H1 (cell line): ENCODE data around the gene SLC6A6. TPM values are rescaled to one million over a fixed set of nuclear protein-coding genes. Genes with fewer than 3 reads are reported as not detected.

ENCODE experiments used
- polyA plus RNA-seq, 7 experiments: library from polyadenylated mRNA; depleted of rRNA in 3 of 7; stranded (reverse) in 5 of 7; unstranded in 2 of 7; fragments of >200 nt in 5 of 7; fragments of 200-250 nt in 2 of 7; gene quantifications; 1 replicate in 5 of 7; 2 replicates in 1 of 7; 4 replicates in 1 of 7; pipeline versions ENCODE4 v1.2.1 to v1.2.3, GENCODE V29; 2011 to 2013; ENCODE audit warnings: missing spikeins in 2 of 7, mixed read lengths in 2 of 7
- total RNA-seq: library from RNA; stranded (reverse); fragmentation: NEBNext Ultra II Directional; extraction: Animal tissue kit (Norgen Biotek cat#: 25700); gene quantifications from 2 replicates; pipeline ENCODE4 v1.2.1, GENCODE V29; 2021
- TF ChIP-seq, protein P1 (sequence below): fragments of 300-600 bp; sonication (generic); IDR thresholded peaks from 2 replicates; pipeline ENCODE4 v1.7.1; 2012; ENCODE audit warnings: low read length, moderate library complexity, mild to moderate bottlenecking, inconsistent platforms; ENCODE audit not compliant: insufficient replicate concordance

Gene SLC6A6
- total and polyA plus RNA-seq, 2 of the 8 experiments (the other 6 are each of a cell fraction or from before 2014, with no cell fraction given) = 66.2 to 144 TPM

DNA sequence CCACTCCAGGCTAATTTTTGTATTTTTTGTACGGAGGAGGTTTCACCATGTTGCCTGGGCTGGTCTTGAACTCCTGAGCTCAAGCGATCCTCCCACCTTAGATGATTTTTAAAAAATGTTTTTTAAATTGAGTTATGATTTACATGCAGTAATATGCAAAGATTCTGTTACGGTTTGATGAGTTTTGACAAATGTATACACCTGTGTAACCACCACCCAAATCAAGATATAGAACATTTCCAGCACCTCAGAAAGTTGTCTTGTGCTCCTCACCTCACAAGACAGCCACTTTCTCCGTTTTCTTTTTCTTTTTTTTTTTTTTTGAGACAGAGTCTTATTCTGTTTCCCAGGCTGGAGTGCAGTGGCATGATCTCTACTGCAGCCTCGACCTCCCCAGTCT, 4.8 kb downstream of the SLC6A6 start (continued):
- TF ChIP-seq, protein P1, sequence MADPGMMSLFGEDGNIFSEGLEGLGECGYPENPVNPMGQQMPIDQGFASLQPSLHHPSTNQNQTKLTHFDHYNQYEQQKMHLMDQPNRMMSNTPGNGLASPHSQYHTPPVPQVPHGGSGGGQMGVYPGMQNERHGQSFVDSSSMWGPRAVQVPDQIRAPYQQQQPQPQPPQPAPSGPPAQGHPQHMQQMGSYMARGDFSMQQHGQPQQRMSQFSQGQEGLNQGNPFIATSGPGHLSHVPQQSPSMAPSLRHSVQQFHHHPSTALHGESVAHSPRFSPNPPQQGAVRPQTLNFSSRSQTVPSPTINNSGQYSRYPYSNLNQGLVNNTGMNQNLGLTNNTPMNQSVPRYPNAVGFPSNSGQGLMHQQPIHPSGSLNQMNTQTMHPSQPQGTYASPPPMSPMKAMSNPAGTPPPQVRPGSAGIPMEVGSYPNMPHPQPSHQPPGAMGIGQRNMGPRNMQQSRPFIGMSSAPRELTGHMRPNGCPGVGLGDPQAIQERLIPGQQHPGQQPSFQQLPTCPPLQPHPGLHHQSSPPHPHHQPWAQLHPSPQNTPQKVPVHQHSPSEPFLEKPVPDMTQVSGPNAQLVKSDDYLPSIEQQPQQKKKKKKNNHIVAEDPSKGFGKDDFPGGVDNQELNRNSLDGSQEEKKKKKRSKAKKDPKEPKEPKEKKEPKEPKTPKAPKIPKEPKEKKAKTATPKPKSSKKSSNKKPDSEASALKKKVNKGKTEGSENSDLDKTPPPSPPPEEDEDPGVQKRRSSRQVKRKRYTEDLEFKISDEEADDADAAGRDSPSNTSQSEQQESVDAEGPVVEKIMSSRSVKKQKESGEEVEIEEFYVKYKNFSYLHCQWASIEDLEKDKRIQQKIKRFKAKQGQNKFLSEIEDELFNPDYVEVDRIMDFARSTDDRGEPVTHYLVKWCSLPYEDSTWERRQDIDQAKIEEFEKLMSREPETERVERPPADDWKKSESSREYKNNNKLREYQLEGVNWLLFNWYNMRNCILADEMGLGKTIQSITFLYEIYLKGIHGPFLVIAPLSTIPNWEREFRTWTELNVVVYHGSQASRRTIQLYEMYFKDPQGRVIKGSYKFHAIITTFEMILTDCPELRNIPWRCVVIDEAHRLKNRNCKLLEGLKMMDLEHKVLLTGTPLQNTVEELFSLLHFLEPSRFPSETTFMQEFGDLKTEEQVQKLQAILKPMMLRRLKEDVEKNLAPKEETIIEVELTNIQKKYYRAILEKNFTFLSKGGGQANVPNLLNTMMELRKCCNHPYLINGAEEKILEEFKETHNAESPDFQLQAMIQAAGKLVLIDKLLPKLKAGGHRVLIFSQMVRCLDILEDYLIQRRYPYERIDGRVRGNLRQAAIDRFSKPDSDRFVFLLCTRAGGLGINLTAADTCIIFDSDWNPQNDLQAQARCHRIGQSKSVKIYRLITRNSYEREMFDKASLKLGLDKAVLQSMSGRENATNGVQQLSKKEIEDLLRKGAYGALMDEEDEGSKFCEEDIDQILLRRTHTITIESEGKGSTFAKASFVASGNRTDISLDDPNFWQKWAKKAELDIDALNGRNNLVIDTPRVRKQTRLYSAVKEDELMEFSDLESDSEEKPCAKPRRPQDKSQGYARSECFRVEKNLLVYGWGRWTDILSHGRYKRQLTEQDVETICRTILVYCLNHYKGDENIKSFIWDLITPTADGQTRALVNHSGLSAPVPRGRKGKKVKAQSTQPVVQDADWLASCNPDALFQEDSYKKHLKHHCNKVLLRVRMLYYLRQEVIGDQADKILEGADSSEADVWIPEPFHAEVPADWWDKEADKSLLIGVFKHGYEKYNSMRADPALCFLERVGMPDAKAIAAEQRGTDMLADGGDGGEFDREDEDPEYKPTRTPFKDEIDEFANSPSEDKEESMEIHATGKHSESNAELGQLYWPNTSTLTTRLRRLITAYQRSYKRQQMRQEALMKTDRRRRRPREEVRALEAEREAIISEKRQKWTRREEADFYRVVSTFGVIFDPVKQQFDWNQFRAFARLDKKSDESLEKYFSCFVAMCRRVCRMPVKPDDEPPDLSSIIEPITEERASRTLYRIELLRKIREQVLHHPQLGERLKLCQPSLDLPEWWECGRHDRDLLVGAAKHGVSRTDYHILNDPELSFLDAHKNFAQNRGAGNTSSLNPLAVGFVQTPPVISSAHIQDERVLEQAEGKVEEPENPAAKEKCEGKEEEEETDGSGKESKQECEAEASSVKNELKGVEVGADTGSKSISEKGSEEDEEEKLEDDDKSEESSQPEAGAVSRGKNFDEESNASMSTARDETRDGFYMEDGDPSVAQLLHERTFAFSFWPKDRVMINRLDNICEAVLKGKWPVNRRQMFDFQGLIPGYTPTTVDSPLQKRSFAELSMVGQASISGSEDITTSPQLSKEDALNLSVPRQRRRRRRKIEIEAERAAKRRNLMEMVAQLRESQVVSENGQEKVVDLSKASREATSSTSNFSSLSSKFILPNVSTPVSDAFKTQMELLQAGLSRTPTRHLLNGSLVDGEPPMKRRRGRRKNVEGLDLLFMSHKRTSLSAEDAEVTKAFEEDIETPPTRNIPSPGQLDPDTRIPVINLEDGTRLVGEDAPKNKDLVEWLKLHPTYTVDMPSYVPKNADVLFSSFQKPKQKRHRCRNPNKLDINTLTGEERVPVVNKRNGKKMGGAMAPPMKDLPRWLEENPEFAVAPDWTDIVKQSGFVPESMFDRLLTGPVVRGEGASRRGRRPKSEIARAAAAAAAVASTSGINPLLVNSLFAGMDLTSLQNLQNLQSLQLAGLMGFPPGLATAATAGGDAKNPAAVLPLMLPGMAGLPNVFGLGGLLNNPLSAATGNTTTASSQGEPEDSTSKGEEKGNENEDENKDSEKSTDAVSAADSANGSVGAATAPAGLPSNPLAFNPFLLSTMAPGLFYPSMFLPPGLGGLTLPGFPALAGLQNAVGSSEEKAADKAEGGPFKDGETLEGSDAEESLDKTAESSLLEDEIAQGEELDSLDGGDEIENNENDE = no peak
